Gastroesophageal sphincter (tissue), 4 donors: ENCODE results near the gene RAB22A. TPM values are rescaled to one million over a fixed set of nuclear protein-coding genes. Genes with fewer than 3 reads are reported as not detected.

Source experiments
- ATAC-seq: fragments of 150-250 bp; one replicate; pipeline ENCODE4 v1.9.1; 2016; ENCODE audit warnings: mild to moderate bottlenecking, moderate library complexity
- H3K27ac ChIP-seq, 4 donors: fragments of 200-600 bp; sonication (generic) in 3 of 4; 1 replicate in 3 of 4; 2 replicates in 1 of 4; pipeline ENCODE4 v1.5.1; 2016 to 2019
- H3K27me3 ChIP-seq: fragments of 200-600 bp; sonication (generic); one replicate; pipeline ENCODE4 v1.5.1; 2019
- H3K36me3 ChIP-seq, 2 donors: fragments of 200-600 bp; sonication (generic); one replicate each; pipeline ENCODE4 v1.5.1; 2019; ENCODE audit warnings: control low read depth in 1 of 2
- H3K4me1 ChIP-seq, 3 donors: fragments of 200-600 bp; sonication (generic); 1 replicate in 2 of 3; 2 replicates in 1 of 3; pipeline ENCODE4 v1.5.1; 2016 to 2019; ENCODE audit warnings: control low read depth in 2 of 3
- H3K4me3 ChIP-seq, 2 donors: fragments of 200-600 bp; sonication (generic); one replicate each; pipeline ENCODE4 v1.5.1; 2019; ENCODE audit warnings: mild to moderate bottlenecking in 1 of 2, moderate library complexity in 1 of 2
- H3K9me3 ChIP-seq, 3 donors: fragments of 200-600 bp; sonication (generic); one replicate each; pipeline ENCODE4 v1.5.1; 2017 to 2019; ENCODE audit warnings: control low read depth in 2 of 3
- EP300 ChIP-seq: sonication (generic); formaldehyde crosslinking; IDR thresholded peaks from one replicate; pipeline ENCODE4 v1.6.1; 2017; ENCODE audit warnings: antibody characterized with exemption, mild to moderate bottlenecking
- POLR2A ChIP-seq, 2 donors: fragments of 450-650 bp; IDR thresholded peaks; one replicate each; pipeline ENCODE4 v1.6.1; 2017; ENCODE audit warnings: antibody characterized with exemption in 2 of 2, mild to moderate bottlenecking in 2 of 2, moderate library complexity in 1 of 2
- POLR2AphosphoS5 ChIP-seq: sonication (generic); formaldehyde crosslinking; IDR thresholded peaks from one replicate; pipeline ENCODE4 v1.6.1; 2017; ENCODE audit warnings: antibody characterized with exemption
- WGBS, 2 donors: methylation state at CpG; one replicate each; pipeline ENCODE4 v1.1.5; 2018; ENCODE audit warnings: low coverage in 1 of 2; 5-methylcytosine and 5-hydroxymethylcytosine counted together
- total RNA-seq, 4 donors: library from RNA; depleted of rRNA; stranded (reverse); fragments of >200 nt; gene quantifications; one replicate each; pipeline ENCODE4 v1.1.0, GENCODE V29; 2016
- TF ChIP-seq, protein P1 (sequence below), 4 experiments: fragments of 200-600 bp in 2 of 4; fragments of 450-650 bp in 2 of 4; sonication (generic) in 1 of 4; IDR thresholded peaks; one replicate each; pipeline ENCODE4 v1.5.1; 2017 to 2019; ENCODE audit warnings: antibody characterized with exemption in 4 of 4, mild to moderate bottlenecking in 2 of 4, moderate library complexity in 2 of 4

RAB22A gene
- total RNA-seq, 4 donors from 2014 or later: 23.2 to 26.8 (median 25.6) TPM

DNA sequence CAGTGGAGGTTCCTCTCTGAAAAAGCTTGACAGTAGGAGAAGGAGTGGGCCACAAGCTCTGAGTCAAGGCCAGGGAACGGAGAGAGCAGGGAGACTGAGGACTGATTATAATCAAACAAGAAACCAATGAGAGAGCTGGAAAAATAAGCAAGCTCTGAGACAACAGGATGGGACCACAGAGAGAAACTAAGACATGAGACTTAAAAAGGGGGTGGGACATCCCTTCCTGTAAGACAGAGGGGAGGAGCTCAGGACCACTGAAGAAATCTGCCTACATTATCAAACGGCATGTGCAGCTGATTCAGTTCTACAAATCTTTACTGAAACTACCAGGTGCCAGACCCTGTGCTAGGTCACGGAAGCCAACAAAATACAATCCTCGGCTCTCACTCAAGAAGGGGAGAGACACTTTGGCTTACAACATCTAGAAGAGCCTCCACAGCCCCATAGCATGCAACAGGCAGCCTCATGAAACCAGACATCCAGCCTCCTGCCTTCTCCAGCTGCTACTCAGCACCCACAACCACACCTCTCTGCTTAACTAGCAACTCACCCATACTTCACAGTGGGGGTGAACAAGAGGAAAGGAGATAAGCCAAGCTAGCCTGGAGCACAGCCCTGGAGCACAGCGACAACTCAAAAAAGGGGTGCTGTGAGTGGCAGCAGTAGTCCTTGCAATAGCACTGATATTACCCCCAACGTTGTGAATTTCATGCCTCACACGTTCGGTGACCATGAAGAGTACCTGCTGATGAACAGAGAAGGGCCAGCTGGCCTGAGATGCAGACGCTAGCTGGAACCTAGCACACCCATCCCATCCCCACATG lies 41.9 kb upstream of the RAB22A start:
- 64 to 95% methylated on average over 6 of the region's 9 CpGs for WGBS, 2 donors
- Histone ChIP-seq H3K27me3 (no peaks in the 10 kb centered on the region), H3K27ac (no peak overlapping the region), H3K36me3 (peaks cover 0 to 90% of the 10 kb centered on the region in 2 donors), H3K9me3 (no peaks in the 10 kb centered on the region), H3K4me3 (no peak overlapping the region), H3K4me1 (no peaks in the 10 kb centered on the region)
- no peak for ATAC-seq
- no peak for TF ChIP-seq POLR2AphosphoS5
- no peak for TF ChIP-seq EP300
- TF ChIP-seq POLR2A (IDR thresholded peaks at IDR 0.05): no peak
- TF ChIP-seq, protein P1, sequence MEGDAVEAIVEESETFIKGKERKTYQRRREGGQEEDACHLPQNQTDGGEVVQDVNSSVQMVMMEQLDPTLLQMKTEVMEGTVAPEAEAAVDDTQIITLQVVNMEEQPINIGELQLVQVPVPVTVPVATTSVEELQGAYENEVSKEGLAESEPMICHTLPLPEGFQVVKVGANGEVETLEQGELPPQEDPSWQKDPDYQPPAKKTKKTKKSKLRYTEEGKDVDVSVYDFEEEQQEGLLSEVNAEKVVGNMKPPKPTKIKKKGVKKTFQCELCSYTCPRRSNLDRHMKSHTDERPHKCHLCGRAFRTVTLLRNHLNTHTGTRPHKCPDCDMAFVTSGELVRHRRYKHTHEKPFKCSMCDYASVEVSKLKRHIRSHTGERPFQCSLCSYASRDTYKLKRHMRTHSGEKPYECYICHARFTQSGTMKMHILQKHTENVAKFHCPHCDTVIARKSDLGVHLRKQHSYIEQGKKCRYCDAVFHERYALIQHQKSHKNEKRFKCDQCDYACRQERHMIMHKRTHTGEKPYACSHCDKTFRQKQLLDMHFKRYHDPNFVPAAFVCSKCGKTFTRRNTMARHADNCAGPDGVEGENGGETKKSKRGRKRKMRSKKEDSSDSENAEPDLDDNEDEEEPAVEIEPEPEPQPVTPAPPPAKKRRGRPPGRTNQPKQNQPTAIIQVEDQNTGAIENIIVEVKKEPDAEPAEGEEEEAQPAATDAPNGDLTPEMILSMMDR (IDR thresholded peaks at IDR 0.05): no peak

DNA sequence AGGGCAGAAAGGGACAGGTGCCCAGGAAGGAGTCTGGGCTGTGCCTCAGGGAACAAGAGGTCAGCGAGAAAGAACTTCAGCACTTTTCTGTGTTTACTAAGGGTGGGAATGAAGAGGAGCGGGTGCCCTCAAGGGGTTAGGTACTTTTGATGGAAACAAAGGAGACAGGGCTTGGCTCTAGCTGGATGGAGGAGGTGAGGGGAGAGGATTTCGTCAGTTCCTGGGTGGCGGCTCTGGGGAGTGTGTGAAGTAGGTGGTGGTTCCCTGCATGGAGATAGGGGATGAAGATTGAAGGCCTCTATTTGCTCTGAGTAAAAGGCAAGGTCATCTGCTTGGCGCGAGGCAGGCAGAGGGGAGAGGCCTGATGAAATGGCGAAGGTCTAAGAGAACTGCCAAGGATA lies 41.1 kb upstream of the RAB22A start:
- no peak for TF ChIP-seq POLR2AphosphoS5
- TF ChIP-seq, protein P1 (IDR thresholded peaks at IDR 0.05): no peak
- 86 to 98% methylated on average over 6 to 7 of the region's 7 CpGs for WGBS, 2 donors
- Histone ChIP-seq H3K9me3 (no peaks in the 10 kb centered on the region), H3K36me3 (peaks cover 0 to 82% of the 10 kb centered on the region in 2 donors), H3K27me3 (no peaks in the 10 kb centered on the region), H3K4me1 (no peaks in the 10 kb centered on the region), H3K4me3 (no peak overlapping the region), H3K27ac (no peak overlapping the region)
- ATAC-seq: no peak

- Histone ChIP-seq H3K4me1 (no peaks in the 10 kb centered on the region), H3K27ac (no peak overlapping the region), H3K9me3 (no peaks in the 10 kb centered on the region), H3K4me3 (no peak overlapping the region), H3K36me3 (peaks cover 0 to 75% of the 10 kb centered on the region in 2 donors), H3K27me3 (no peaks in the 10 kb centered on the region)
- ATAC-seq: no peak
- WGBS, 2 donors: 67 to 79% methylated on average over 4 to 12 of the region's 13 CpGs
- TF ChIP-seq, protein P1 (IDR thresholded peaks at IDR 0.05): no peak
- TF ChIP-seq POLR2A (IDR thresholded peaks at IDR 0.05) (no peak), POLR2AphosphoS5 (no peak), EP300 (no peak)
These were observed 40.4 kb upstream of the RAB22A start for GRCh38 chr20:58268936-58269619.

DNA sequence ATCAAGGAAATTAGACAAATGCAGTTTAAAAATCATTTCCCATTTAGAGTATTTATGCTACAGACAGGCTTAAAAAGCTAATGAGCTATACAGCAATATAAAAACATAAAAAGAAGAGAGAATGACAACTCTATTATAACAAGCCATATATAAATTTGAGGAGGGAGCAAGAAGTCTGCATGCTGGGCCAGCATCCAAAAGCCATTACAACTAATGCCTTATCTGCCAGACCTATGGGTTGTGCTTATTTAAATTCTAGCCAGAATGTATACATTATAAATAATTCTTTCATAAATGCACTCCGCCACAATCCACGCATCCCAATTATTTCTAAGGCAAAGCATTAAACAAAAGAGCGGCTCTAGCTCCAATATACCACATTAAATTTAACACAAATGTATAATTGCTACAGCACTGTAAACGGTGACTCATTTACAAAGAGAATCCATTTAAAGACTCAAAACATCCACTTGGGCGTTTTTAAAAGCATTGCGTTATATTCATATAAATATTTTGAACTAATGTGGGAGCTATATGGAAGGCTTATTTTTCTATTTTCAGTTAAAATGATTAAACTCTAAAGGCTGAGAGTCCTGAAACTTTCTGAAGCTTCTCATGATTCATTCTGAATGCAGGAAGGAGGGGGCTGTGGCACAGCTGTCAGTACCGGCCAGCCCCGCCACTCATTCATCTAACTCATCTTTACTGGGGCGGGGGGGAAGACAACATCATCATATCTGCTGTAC lies 37.7 kb upstream of the RAB22A start:
- no peak for ATAC-seq
- no peaks in the 10 kb centered on the region for H3K4me1 ChIP-seq
- H3K36me3 ChIP-seq: peaks cover 0 to 48% of the 10 kb centered on the region in 2 donors
- TF ChIP-seq EP300 (no peak), POLR2A (IDR thresholded peaks at IDR 0.05) (no peak), POLR2AphosphoS5 (no peak)
- TF ChIP-seq, protein P1 (IDR thresholded peaks at IDR 0.05): no peak
- H3K27ac ChIP-seq: no peak overlapping the region
- 66 to 80% methylated on average over 7 to 9 of the region's 9 CpGs for WGBS, 2 donors
- no peak overlapping the region for H3K4me3 ChIP-seq
- no peaks in the 10 kb centered on the region for H3K9me3 ChIP-seq
- no peaks in the 10 kb centered on the region for H3K27me3 ChIP-seq
